Kidney epithelial cell (primary cell): Measurements from ENCODE around the gene SENP6. TPM values are rescaled to one million over a fixed set of nuclear protein-coding genes. Genes with fewer than 3 reads are reported as not detected.
"Not testable (repeated sequence)": the region's sequence is repeated elsewhere in the genome, so short reads cannot be mapped to it uniquely, and the experiment has no call there.

Experiments used
- DNase-seq: peaks from one replicate; pipeline ENCODE4 v3.0.0-alpha.2; 2010; ENCODE audit warnings: low read depth
- H3K27me3 ChIP-seq: 2 replicates; pipeline ENCODE4 v1.6.0; 2011; ENCODE audit warnings: low read length; ENCODE audit not compliant: control insufficient read depth, insufficient read depth
- H3K36me3 ChIP-seq: 2 replicates; pipeline ENCODE4 v1.5.1; 2011; ENCODE audit warnings: low read length; ENCODE audit not compliant: control insufficient read depth, insufficient read depth
- H3K4me3 ChIP-seq: 2 replicates; pipeline ENCODE4 v1.5.1; 2011; ENCODE audit warnings: low read depth, mild to moderate bottlenecking, control low read depth, low read length
- CTCF ChIP-seq: IDR thresholded peaks from 2 replicates; pipeline ENCODE4 v1.5.1; 2011; ENCODE audit warnings: mild to moderate bottlenecking, moderate library complexity, low read length, control low read depth, inconsistent platforms; ENCODE audit not compliant: insufficient read depth, poor library complexity, severe bottlenecking
- total RNA-seq: library from RNA; depleted of rRNA; stranded (reverse); fragments of >200 nt; gene quantifications from 2 replicates; pipeline ENCODE4 v1.2.3, GENCODE V29; 2015

The SENP6 gene
- total RNA-seq, 1 donor from 2014 or later, result 68.5 TPM

- DNase-seq, result no peak
- H3K36me3 ChIP-seq, result no peaks in the 10 kb centered on the region
- no peak for TF ChIP-seq CTCF
- H3K4me3 ChIP-seq, result no peak overlapping the region
- H3K27me3 ChIP-seq, result no peaks in the 10 kb centered on the region
Measured at GRCh38 chr6:75643173-75643572, 41.5 kb downstream of the SENP6 start.

DNA sequence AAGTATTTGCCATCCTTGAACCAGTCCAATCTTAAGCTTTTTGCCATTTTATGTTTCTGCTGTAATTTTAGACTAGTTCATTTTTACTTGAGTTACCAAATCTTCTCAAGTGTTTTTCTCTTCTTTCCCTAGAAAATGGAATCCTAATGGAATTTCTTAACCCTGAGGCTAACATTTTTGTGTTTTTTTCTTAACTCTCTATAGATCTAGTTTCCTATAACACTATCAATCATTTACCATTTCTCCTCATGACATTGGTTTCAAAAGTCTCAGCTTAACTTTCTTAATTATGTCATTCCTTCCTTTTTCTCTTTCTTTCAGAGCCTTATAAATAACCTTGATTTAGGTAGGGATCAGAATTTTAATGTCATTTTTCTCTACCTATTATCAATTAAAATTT, 54.8 kb downstream of the SENP6 start:
- TF ChIP-seq CTCF, result no peak
- Histone ChIP-seq H3K36me3 (no peaks in the 10 kb centered on the region), H3K27me3 (no peaks in the 10 kb centered on the region), H3K4me3 (no peak overlapping the region)
- DNase-seq, result no peak

- TF ChIP-seq CTCF, result no peak
- Histone ChIP-seq H3K4me3 (no peak overlapping the region), H3K36me3 (no peaks in the 10 kb centered on the region), H3K27me3 (no peaks in the 10 kb centered on the region)
- no peak for DNase-seq
Measured at GRCh38 chr6:75657327-75657726, 55.6 kb downstream of the SENP6 start.

- no peak for TF ChIP-seq CTCF
- H3K36me3 ChIP-seq, result no peaks in the 10 kb centered on the region
Measured at GRCh38 chr6:75666592-75666991, 64.9 kb downstream of the SENP6 start.

GRCh38 chr6:75673884-75674283, 72.2 kb downstream of the SENP6 start:
- no peak for DNase-seq
- no peak for TF ChIP-seq CTCF
- no peaks in the 10 kb centered on the region for H3K27me3 ChIP-seq
- no peak overlapping the region for H3K4me3 ChIP-seq
- H3K36me3 ChIP-seq, result no peaks in the 10 kb centered on the region

More at GRCh38 chr6:75666592-75666991, 64.9 kb downstream of the SENP6 start:
- DNase-seq, result no peak
- H3K27me3 ChIP-seq, result no peaks in the 10 kb centered on the region
- H3K4me3 ChIP-seq, result no peak overlapping the region

- no peaks in the 10 kb centered on the region for H3K27me3 ChIP-seq
- no peak for DNase-seq
- H3K36me3 ChIP-seq, result no peaks in the 10 kb centered on the region
- TF ChIP-seq CTCF, result no peak
- no peak overlapping the region for H3K4me3 ChIP-seq
Measured at GRCh38 chr6:75676377-75676776, 74.7 kb downstream of the SENP6 start.

DNA sequence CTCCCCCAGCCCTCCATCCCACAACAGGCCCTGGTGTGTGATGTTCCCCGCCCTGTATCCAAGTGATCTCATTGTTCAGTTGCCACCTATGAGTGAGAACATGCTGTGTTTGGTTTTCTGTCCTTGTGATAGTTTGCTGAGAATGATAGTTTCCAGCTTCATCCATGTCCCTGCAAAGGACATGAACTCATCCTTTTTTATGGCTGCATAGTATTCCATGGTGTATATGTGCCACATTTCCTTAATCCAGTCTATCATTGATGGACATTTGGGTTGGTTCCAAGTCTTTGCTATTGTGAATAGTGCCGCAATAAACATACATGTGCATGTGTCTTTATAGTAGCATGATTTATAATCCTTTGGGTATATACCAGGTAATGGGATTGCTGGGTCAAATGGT, 80.9 kb downstream of the SENP6 start:
- H3K4me3 ChIP-seq, DNase-seq, H3K36me3 ChIP-seq, H3K27me3 ChIP-seq: not testable (repeated sequence)

- H3K36me3 ChIP-seq, H3K27me3 ChIP-seq, DNase-seq, H3K4me3 ChIP-seq: not testable (repeated sequence)
Measured at GRCh38 chr6:75683005-75683404, 81.3 kb downstream of the SENP6 start.

DNA sequence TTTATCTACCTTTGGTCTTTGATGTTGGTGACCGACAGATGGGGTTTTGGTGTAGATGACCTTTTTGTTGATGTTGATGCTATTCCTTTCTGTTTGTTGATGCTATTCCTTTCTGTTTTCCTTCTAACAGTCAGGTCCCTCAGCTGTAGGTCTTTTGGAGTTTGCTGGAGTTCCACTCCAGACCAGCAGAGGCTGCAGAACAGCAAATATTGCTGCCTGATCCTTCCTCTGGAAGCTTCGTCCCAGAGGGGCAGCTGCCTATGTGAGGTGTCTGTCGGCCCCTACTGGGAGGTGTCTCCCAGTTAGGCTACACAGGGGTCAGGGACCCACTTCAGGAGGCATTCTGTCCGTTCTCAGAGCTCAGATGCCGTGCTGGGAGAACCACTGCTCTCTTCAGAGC, 85.9 kb downstream of the SENP6 start:
- H3K36me3 ChIP-seq, DNase-seq, H3K4me3 ChIP-seq, H3K27me3 ChIP-seq: not testable (repeated sequence)
